ENCODE results near the gene CFAP299.

CFAP299 gene

GRCh38 chr4:80809039-80809729 lies 473.7 kb downstream of the CFAP299 start:
- no peak for TF ChIP-seq EZH2phosphoT487 (IDR thresholded peaks at IDR 0.05; ENCODE audit: low read length)
- no peak for TF ChIP-seq CTCF (IDR thresholded peaks at IDR 0.05; ENCODE audit: low read length)
- no peak for TF ChIP-seq EZH2 (optimal IDR thresholded peaks at IDR 0.05; ENCODE audit: low read depth, low read length)
- H2AFZ ChIP-seq (ENCODE audit: low read length): no peak overlapping the region

GRCh38 chr4:80811406-80811805 lies 475.9 kb downstream of the CFAP299 start:
- no peak overlapping the region for H2AFZ ChIP-seq (ENCODE audit: low read length)
- H3F3A ChIP-seq (ENCODE audit: insufficient read depth, low read length): no peaks in the 10 kb centered on the region
- no peaks in the 10 kb centered on the region for H3K27me3 ChIP-seq (replicated peaks; ENCODE audit: insufficient read depth, low read length)
- no peak for DNase-seq
- H3K36me3 ChIP-seq (replicated peaks; ENCODE audit: insufficient read depth, low read length): no peaks in the 10 kb centered on the region
- no peak overlapping the region for H3K27ac ChIP-seq (ENCODE audit: low read length)
- H3K9me3 ChIP-seq (replicated peaks; ENCODE audit: insufficient read depth, low read length): no peaks in the 10 kb centered on the region
- H4K20me1 ChIP-seq (ENCODE audit: insufficient read depth, low read length): no peaks in the 10 kb centered on the region
- H3K79me2 ChIP-seq (ENCODE audit: low read length): no peaks in the 10 kb centered on the region
- no peak overlapping the region for H3K9ac ChIP-seq (ENCODE audit: low read length)
- no peak overlapping the region for H3K4me3 ChIP-seq (ENCODE audit: low read length)
- H3K4me2 ChIP-seq (ENCODE audit: low read depth, low read length): no peak overlapping the region
- no peaks in the 10 kb centered on the region for H3K4me1 ChIP-seq (ENCODE audit: low read length)
- H3K9me2 ChIP-seq (replicated peaks; ENCODE audit: insufficient read depth, low read length): no peaks in the 10 kb centered on the region
- TF ChIP-seq EZH2phosphoT487 (IDR thresholded peaks at IDR 0.05; ENCODE audit: low read length) (no peak), EZH2 (optimal IDR thresholded peaks at IDR 0.05; ENCODE audit: low read depth, low read length) (no peak), CTCF (IDR thresholded peaks at IDR 0.05; ENCODE audit: low read length) (no peak)

More at GRCh38 chr4:80809039-80809729, 473.7 kb downstream of the CFAP299 start:
- Histone ChIP-seq H3K9ac (ENCODE audit: low read length) (no peak overlapping the region), H3K9me2 (replicated peaks; ENCODE audit: insufficient read depth, low read length) (no peaks in the 10 kb centered on the region), H3K79me2 (ENCODE audit: low read length) (no peaks in the 10 kb centered on the region), H4K20me1 (ENCODE audit: insufficient read depth, low read length) (no peaks in the 10 kb centered on the region), H3K9me3 (replicated peaks; ENCODE audit: insufficient read depth, low read length) (no peaks in the 10 kb centered on the region), H3K4me1 (ENCODE audit: low read length) (no peaks in the 10 kb centered on the region), H3F3A (ENCODE audit: insufficient read depth, low read length) (no peaks in the 10 kb centered on the region), H3K27me3 (replicated peaks; ENCODE audit: insufficient read depth, low read length) (no peaks in the 10 kb centered on the region), H3K4me3 (ENCODE audit: low read length) (no peak overlapping the region), H3K4me2 (ENCODE audit: low read depth, low read length) (no peak overlapping the region), H3K27ac (ENCODE audit: low read length) (no peak overlapping the region), H3K36me3 (replicated peaks; ENCODE audit: insufficient read depth, low read length) (no peaks in the 10 kb centered on the region)
- DNase-seq: no peak

GRCh38 chr4:80812145-80812544 lies 476.6 kb downstream of the CFAP299 start:
- Histone ChIP-seq H3K4me2 (ENCODE audit: low read depth, low read length) (no peak overlapping the region), H3K36me3 (replicated peaks; ENCODE audit: insufficient read depth, low read length) (no peaks in the 10 kb centered on the region), H3K79me2 (ENCODE audit: low read length) (no peaks in the 10 kb centered on the region), H3K27me3 (replicated peaks; ENCODE audit: insufficient read depth, low read length) (no peaks in the 10 kb centered on the region), H3K9me2 (replicated peaks; ENCODE audit: insufficient read depth, low read length) (no peaks in the 10 kb centered on the region), H3K27ac (ENCODE audit: low read length) (no peak overlapping the region), H3F3A (ENCODE audit: insufficient read depth, low read length) (no peaks in the 10 kb centered on the region), H3K9ac (ENCODE audit: low read length) (no peak overlapping the region), H3K4me3 (ENCODE audit: low read length) (no peak overlapping the region), H3K9me3 (replicated peaks; ENCODE audit: insufficient read depth, low read length) (no peaks in the 10 kb centered on the region), H4K20me1 (ENCODE audit: insufficient read depth, low read length) (no peaks in the 10 kb centered on the region), H3K4me1 (ENCODE audit: low read length) (no peaks in the 10 kb centered on the region), H2AFZ (ENCODE audit: low read length) (no peak overlapping the region)
- no peak for DNase-seq
- TF ChIP-seq EZH2phosphoT487 (IDR thresholded peaks at IDR 0.05; ENCODE audit: low read length) (no peak), CTCF (IDR thresholded peaks at IDR 0.05; ENCODE audit: low read length) (no peak)

Data from MM.1S (cell line).